PC-3 (cell line): ENCODE data around the gene LGALSL.

ENCODE experiments used
- CTCF ChIP-seq: fragments of 300-600 bp; sonication (generic); conservative IDR thresholded peaks from 2 replicates; pipeline ENCODE4 v1.5.1; 2017; ENCODE audit warnings: antibody characterized with exemption, low read depth, mild to moderate bottlenecking, low read length
- EZH2phosphoT487 ChIP-seq: fragments of 300-600 bp; sonication (generic); IDR thresholded peaks from 2 replicates; pipeline ENCODE4 v1.6.1; 2018; ENCODE audit warnings: mild to moderate bottlenecking, antibody characterized with exemption, low read length, borderline replicate concordance

GRCh38 chr2:64442277-64442676 lies 11.7 kb upstream of the LGALSL start:
- no peak for TF ChIP-seq CTCF
- no peak for TF ChIP-seq EZH2phosphoT487
